Measurements from ENCODE around the gene PRKAR1B. TPM values are rescaled to one million over a fixed set of nuclear protein-coding genes. Genes with fewer than 3 reads are reported as not detected.

Gene PRKAR1B
- total RNA-seq, 1 experiment from 2014 or later = 43.3 TPM

GRCh38 chr7:575425-576366 lies 151.4 kb downstream of the PRKAR1B start:
- Histone ChIP-seq H3K27ac (ENCODE audit: insufficient read length, low read depth, low read length) (no peak overlapping the region), H4K8ac (replicated peaks; ENCODE audit: insufficient read length, low read depth, low read length) (no peak overlapping the region), H3K23me2 (ENCODE audit: insufficient read length, low read depth, low read length, poor library complexity, severe bottlenecking) (no peaks in the 10 kb centered on the region), H2AFZ (ENCODE audit: low read length) (no peak overlapping the region), H3K9ac (ENCODE audit: extremely low read depth, insufficient read length, low read length) (no peak overlapping the region), H3K56ac (ENCODE audit: insufficient read length, low read depth, low read length) (no peak overlapping the region), H3K4me1 (ENCODE audit: insufficient read depth, low read length) (no peaks in the 10 kb centered on the region; the same call in 1 of the 2 replicates), H2BK15ac (ENCODE audit: low read depth, low read length) (no peak overlapping the region), H3K23ac (ENCODE audit: insufficient read length, low read depth, low read length) (no peak overlapping the region), H3K14ac (ENCODE audit: insufficient read depth, low read length) (no peak overlapping the region), H3K79me1 (ENCODE audit: insufficient read depth, low read depth, low read length, poor library complexity, severe bottlenecking) (no peaks in the 10 kb centered on the region), H3K27me3 (ENCODE audit: insufficient read depth, low read length) (no peaks in the 10 kb centered on the region), H4K20me1 (ENCODE audit: control insufficient read depth, insufficient read depth, insufficient read length) (no peaks in the 10 kb centered on the region), H3K4me2 (ENCODE audit: insufficient read depth, insufficient read length, low read length) (no peak overlapping the region), H3K9me3 (ENCODE audit: control insufficient read depth, low read depth, low read length) (no peaks in the 10 kb centered on the region), H3T11ph (ENCODE audit: low read length) (no peak overlapping the region), H2BK5ac (ENCODE audit: insufficient read length, low read length) (no peak overlapping the region), H2BK120ac (ENCODE audit: low read depth, low read length, poor library complexity, severe bottlenecking) (no peak overlapping the region), H2BK12ac (ENCODE audit: insufficient read length, low read depth, low read length) (no peak overlapping the region), H2AK5ac (ENCODE audit: insufficient read length, low read length) (no peak overlapping the region), H3K79me2 (ENCODE audit: insufficient read depth, low read length) (no peaks in the 10 kb centered on the region), H4K5ac (ENCODE audit: insufficient read length, low read depth, low read length) (no peak overlapping the region), H3K18ac (ENCODE audit: insufficient read length, low read depth, low read length) (no peak overlapping the region), H2BK20ac (ENCODE audit: low read depth, low read length, poor library complexity, severe bottlenecking) (no peak overlapping the region), H3K4ac (ENCODE audit: low read depth, low read length) (no peak overlapping the region), H4K91ac (ENCODE audit: insufficient read length, low read depth, low read length) (no peak overlapping the region)
- DNase-seq = no peak
- no CpG with 5 or more reads among the region's 33 CpGs for WGBS (ENCODE audit: extremely low coverage, insufficient read length, low lambda C conversion rate)
- Mint-ChIP-seq H3K9me3 (peaks cover 0 to 5% of the 10 kb centered on the region in 2 experiments; a peak in 1 of 5 replicates), H3K27ac (no peak overlapping the region), H3K4me3 (no peak overlapping the region), H3K36me3 (ENCODE audit: insufficient read depth in 1 of 3, low read depth in 3 of 3) (peaks cover 16 to 35% (median 30%) of the 10 kb centered on the region in 3 experiments), H3K27me3 (ENCODE audit: low read depth) (peaks cover 2% of the 10 kb centered on the region), H3K4me1 (peaks cover 11 to 22% of the 10 kb centered on the region in 2 experiments)
- TF ChIP-seq, protein P1, sequence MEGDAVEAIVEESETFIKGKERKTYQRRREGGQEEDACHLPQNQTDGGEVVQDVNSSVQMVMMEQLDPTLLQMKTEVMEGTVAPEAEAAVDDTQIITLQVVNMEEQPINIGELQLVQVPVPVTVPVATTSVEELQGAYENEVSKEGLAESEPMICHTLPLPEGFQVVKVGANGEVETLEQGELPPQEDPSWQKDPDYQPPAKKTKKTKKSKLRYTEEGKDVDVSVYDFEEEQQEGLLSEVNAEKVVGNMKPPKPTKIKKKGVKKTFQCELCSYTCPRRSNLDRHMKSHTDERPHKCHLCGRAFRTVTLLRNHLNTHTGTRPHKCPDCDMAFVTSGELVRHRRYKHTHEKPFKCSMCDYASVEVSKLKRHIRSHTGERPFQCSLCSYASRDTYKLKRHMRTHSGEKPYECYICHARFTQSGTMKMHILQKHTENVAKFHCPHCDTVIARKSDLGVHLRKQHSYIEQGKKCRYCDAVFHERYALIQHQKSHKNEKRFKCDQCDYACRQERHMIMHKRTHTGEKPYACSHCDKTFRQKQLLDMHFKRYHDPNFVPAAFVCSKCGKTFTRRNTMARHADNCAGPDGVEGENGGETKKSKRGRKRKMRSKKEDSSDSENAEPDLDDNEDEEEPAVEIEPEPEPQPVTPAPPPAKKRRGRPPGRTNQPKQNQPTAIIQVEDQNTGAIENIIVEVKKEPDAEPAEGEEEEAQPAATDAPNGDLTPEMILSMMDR (conservative IDR thresholded peaks at IDR 0.05) = no peak
